CD14-positive monocyte (primary cell): ENCODE measurements around the gene NECTIN1. TPM values are rescaled to one million over a fixed set of nuclear protein-coding genes. Genes with fewer than 3 reads are reported as not detected.

Experiments used
- DNase-seq, 3 donors: peaks; one replicate each; pipeline ENCODE4 v3.0.0-alpha.2; 2011 to 2022
- H2AFZ ChIP-seq: 2 replicates; pipeline ENCODE4 v1.6.0; 2012; ENCODE audit warnings: mild to moderate bottlenecking, low read depth, low read length, inconsistent platforms; ENCODE audit not compliant: insufficient read depth, poor library complexity, severe bottlenecking
- H3K27ac ChIP-seq, 2 donors: 1 replicate in 1 of 2; 2 replicates in 1 of 2; pipeline ENCODE4 v1.5.1; 2012 to 2013; ENCODE audit warnings: low read length in 2 of 2, control low read depth in 1 of 2, inconsistent platforms in 1 of 2, low read depth in 1 of 2, mild to moderate bottlenecking in 1 of 2
- H3K27me3 ChIP-seq, 2 donors: one replicate each; pipeline versions ENCODE4 v1.6.0 to v1.6.1; 2011 to 2013; ENCODE audit warnings: low read length in 2 of 2; ENCODE audit not compliant: control insufficient read depth in 2 of 2, insufficient read depth in 2 of 2
- H3K36me3 ChIP-seq, 2 donors: replicated peaks in 1 of 2; 1 replicate in 1 of 2; 2 replicates in 1 of 2; pipeline versions ENCODE4 v1.5.1 to v1.6.1; 2012 to 2013; ENCODE audit warnings: low read length in 2 of 2, control low read depth in 1 of 2, inconsistent platforms in 1 of 2, mild to moderate bottlenecking in 1 of 2; ENCODE audit not compliant: insufficient read depth in 2 of 2, control insufficient read depth in 1 of 2
- H3K4me1 ChIP-seq, 2 donors: 1 replicate in 1 of 2; 2 replicates in 1 of 2; pipeline versions ENCODE4 v1.5.1 to v1.6.1; 2012 to 2013; ENCODE audit warnings: low read length in 2 of 2, control low read depth in 1 of 2, inconsistent platforms in 1 of 2, mild to moderate bottlenecking in 1 of 2, moderate library complexity in 1 of 2; ENCODE audit not compliant: insufficient read depth in 2 of 2, control insufficient read depth in 1 of 2
- H3K4me2 ChIP-seq: replicated peaks from 2 replicates; pipeline ENCODE3; 2012; ENCODE audit warnings: low read length, moderate library complexity, mild to moderate bottlenecking; ENCODE audit not compliant: poor library complexity, severe bottlenecking; ENCODE audit errors: extremely low read depth
- H3K4me3 ChIP-seq, 3 experiments: fragments of 200-600 bp in 1 of 3; sonication (generic) in 1 of 3; replicated peaks in 1 of 3; 1 replicate in 2 of 3; 2 replicates in 1 of 3; pipeline ENCODE4 v1.5.1; 2011 to 2013; ENCODE audit warnings: low read length in 3 of 3, mild to moderate bottlenecking in 3 of 3, control low read depth in 2 of 3, low read depth in 2 of 3, inconsistent platforms in 1 of 3, moderate library complexity in 1 of 3
- H3K79me2 ChIP-seq: 2 replicates; pipeline ENCODE4 v1.6.0; 2012; ENCODE audit warnings: mild to moderate bottlenecking, control low read depth, inconsistent platforms, low read length, moderate library complexity; ENCODE audit not compliant: insufficient read depth
- H3K9ac ChIP-seq: 2 replicates; pipeline ENCODE4 v1.6.0; 2017; ENCODE audit warnings: low read length, mild to moderate bottlenecking; ENCODE audit not compliant: insufficient read depth, poor library complexity, severe bottlenecking
- H3K9me3 ChIP-seq, 2 donors: replicated peaks in 1 of 2; 1 replicate in 1 of 2; 2 replicates in 1 of 2; pipeline versions ENCODE4 v1.5.1 to v1.6.1; 2012 to 2013; ENCODE audit warnings: low read length in 2 of 2, control low read depth in 1 of 2; ENCODE audit not compliant: control insufficient read depth in 1 of 2, insufficient read depth in 1 of 2
- H4K20me1 ChIP-seq: 2 replicates; pipeline ENCODE4 v1.6.0; 2012; ENCODE audit warnings: mild to moderate bottlenecking, low read length, control low read depth, moderate library complexity; ENCODE audit not compliant: insufficient read depth
- H3K27ac Mint-ChIP-seq, 7 donors: one replicate each; pipeline ENCODE4 v1.8.0; 2020; ENCODE audit warnings: mild to moderate bottlenecking in 7 of 7, mixed read lengths in 7 of 7, moderate library complexity in 6 of 7, inconsistent platforms in 2 of 7
- H3K27me3 Mint-ChIP-seq, 3 donors: one replicate each; pipeline ENCODE4 v1.8.0; 2021 to 2022; ENCODE audit warnings: low read depth in 3 of 3, mild to moderate bottlenecking in 3 of 3, mixed read lengths in 3 of 3, moderate library complexity in 3 of 3, inconsistent platforms in 1 of 3
- H3K36me3 Mint-ChIP-seq, 2 donors: one replicate each; pipeline ENCODE4 v1.8.0; 2020; ENCODE audit warnings: mixed read lengths in 2 of 2, inconsistent platforms in 1 of 2, mild to moderate bottlenecking in 1 of 2
- H3K4me1 Mint-ChIP-seq: one replicate; pipeline ENCODE4 v1.8.0; 2020; ENCODE audit warnings: mild to moderate bottlenecking, mixed read lengths
- H3K4me3 Mint-ChIP-seq, 2 donors: one replicate each; pipeline ENCODE4 v1.8.0; 2020; ENCODE audit warnings: mild to moderate bottlenecking in 2 of 2, mixed read lengths in 2 of 2, moderate library complexity in 1 of 2
- H3K9me3 Mint-ChIP-seq, 7 donors: one replicate each; pipeline ENCODE4 v1.8.0; 2020 to 2022; ENCODE audit warnings: mixed read lengths in 7 of 7, mild to moderate bottlenecking in 6 of 7, moderate library complexity in 6 of 7, inconsistent platforms in 2 of 7
- CTCF ChIP-seq: fragments of 200-600 bp; IDR thresholded peaks from one replicate; pipeline ENCODE4 v1.8.0; 2022; ENCODE audit warnings: antibody characterized with exemption, mild to moderate bottlenecking
- WGBS: methylation state at CpG from one replicate; pipeline ENCODE4 v1.1.5; 2013; ENCODE audit warnings: missing lambda C conversion rate; ENCODE audit not compliant: insufficient coverage; 5-methylcytosine and 5-hydroxymethylcytosine counted together
- intact Hi-C, 2 donors: fragments of 100-400 bp; cut with micrococcal nuclease; formaldehyde crosslinking; loops; one replicate each; pipeline versions ENCODE4 v1.15.0 to v1.15.1; 2023
- polyA plus RNA-seq, 3 donors: library from polyadenylated mRNA; depleted of rRNA in 1 of 3; unstranded in 2 of 3; stranded (reverse) in 1 of 3; fragments of 300-500 nt in 2 of 3; fragments of >200 nt in 1 of 3; fragmentation: Illumina TruSeq in 2 of 3; gene quantifications; 1 replicate in 2 of 3; 2 replicates in 1 of 3; pipeline ENCODE4 v1.2.3, GENCODE V29; 2012 to 2021

The NECTIN1 gene
- polyA plus RNA-seq, 3 donors = 0.53 to 8.3 (median 0.85) TPM

DNA sequence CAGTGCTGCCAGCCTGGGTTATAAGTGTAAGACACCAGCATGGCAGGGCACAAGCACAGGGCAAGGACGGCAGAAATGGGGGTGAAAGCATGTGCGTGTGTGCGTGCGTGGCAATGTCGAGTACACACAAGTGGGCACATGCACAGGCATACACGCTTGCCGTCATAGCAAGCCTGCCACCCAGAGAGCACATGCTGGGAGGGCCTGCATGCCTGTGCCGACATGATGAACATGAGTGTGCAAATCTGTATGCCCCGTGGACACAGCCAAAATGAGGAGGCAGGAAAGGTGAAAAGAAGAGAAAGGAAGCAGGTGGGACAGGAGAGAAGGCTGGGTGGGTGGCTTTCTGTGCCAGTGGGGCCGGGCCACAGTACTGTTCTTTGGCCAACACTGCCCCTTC lies 62.9 kb downstream of the NECTIN1 start:
- no peaks in the 10 kb centered on the region for H3K79me2 ChIP-seq
- no peak overlapping the region for H3K27ac ChIP-seq
- no peaks in the 10 kb centered on the region for H4K20me1 ChIP-seq
- Mint-ChIP-seq H3K4me1 (peaks cover 5% of the 10 kb centered on the region), H3K36me3 (peaks cover 9 to 11% of the 10 kb centered on the region in 2 donors), H3K9me3 (no peaks in the 10 kb centered on the region), H3K4me3 (no peak overlapping the region), H3K27me3 (peaks cover 0 to 8% (median 1%) of the 10 kb centered on the region in 3 donors), H3K27ac (peak overlapping the region in 2 of 7 donors; percentile 47 to 58)
- H3K27me3 ChIP-seq = no peaks in the 10 kb centered on the region
- H3K4me2 ChIP-seq = no peak overlapping the region
- TF ChIP-seq CTCF = no peak
- no peaks in the 10 kb centered on the region for H3K36me3 ChIP-seq
- H3K4me3 ChIP-seq = no peak overlapping the region
- no peak overlapping the region for H2AFZ ChIP-seq
- no peak overlapping the region for H3K9ac ChIP-seq
- no peaks in the 10 kb centered on the region for H3K4me1 ChIP-seq
- DNase-seq = no peak
- intact Hi-C loops = loop anchor here (1.0 to 5.0 kb wide), 5 partner anchors 63 to 443 kb away; partner anchors contain the start of gene NECTIN1 (in 2 of the 2)
- no peaks in the 10 kb centered on the region for H3K9me3 ChIP-seq
- WGBS = 84% methylated on average over 10 of the region's 10 CpGs

GRCh38 chr11:119664701-119665420 lies 64.1 kb downstream of the NECTIN1 start:
- no peak overlapping the region for H3K4me3 Mint-ChIP-seq
- peaks cover 1 to 5% (median 5%) of the 10 kb centered on the region in 3 donors for H3K27me3 Mint-ChIP-seq
- Histone ChIP-seq H3K4me2 (no peak overlapping the region), H3K9ac (no peak overlapping the region), H3K27me3 (no peaks in the 10 kb centered on the region), H3K9me3 (no peaks in the 10 kb centered on the region), H3K79me2 (no peaks in the 10 kb centered on the region), H3K27ac (no peak overlapping the region), H2AFZ (no peak overlapping the region), H4K20me1 (no peaks in the 10 kb centered on the region), H3K4me1 (no peaks in the 10 kb centered on the region), H3K36me3 (no peaks in the 10 kb centered on the region), H3K4me3 (no peak overlapping the region)
- intact Hi-C loops = loop anchor here in 1 of 2 donors (5.0 kb wide), 1 partner anchor 412 kb away; no protein-coding TSS in a partner anchor
- TF ChIP-seq CTCF = no peak
- 96% methylated on average over 32 of the region's 44 CpGs for WGBS
- peaks cover 5% of the 10 kb centered on the region for H3K4me1 Mint-ChIP-seq
- no peak for DNase-seq
- H3K36me3 Mint-ChIP-seq = peaks cover 8 to 9% of the 10 kb centered on the region in 2 donors
- no peak overlapping the region for H3K27ac Mint-ChIP-seq
- no peaks in the 10 kb centered on the region for H3K9me3 Mint-ChIP-seq
